GM12864 (cell line): ENCODE results near the gene DYNLL1.

Experiments
- DNase-seq: peaks from one replicate; pipeline ENCODE4 v3.0.0-alpha.2; 2011; ENCODE audit warnings: low read depth
- H3K4me3 ChIP-seq: 2 replicates; pipeline ENCODE4 v1.5.1; 2011; ENCODE audit warnings: mild to moderate bottlenecking, low read depth, low read length, control low read depth
- TF ChIP-seq, protein P1 (sequence below): IDR thresholded peaks from 2 replicates; pipeline ENCODE4 v1.5.1; 2011; ENCODE audit warnings: low read depth, mild to moderate bottlenecking, moderate library complexity, low read length, control low read depth, inconsistent platforms; ENCODE audit errors: missing control alignments

DYNLL1 gene

DNA sequence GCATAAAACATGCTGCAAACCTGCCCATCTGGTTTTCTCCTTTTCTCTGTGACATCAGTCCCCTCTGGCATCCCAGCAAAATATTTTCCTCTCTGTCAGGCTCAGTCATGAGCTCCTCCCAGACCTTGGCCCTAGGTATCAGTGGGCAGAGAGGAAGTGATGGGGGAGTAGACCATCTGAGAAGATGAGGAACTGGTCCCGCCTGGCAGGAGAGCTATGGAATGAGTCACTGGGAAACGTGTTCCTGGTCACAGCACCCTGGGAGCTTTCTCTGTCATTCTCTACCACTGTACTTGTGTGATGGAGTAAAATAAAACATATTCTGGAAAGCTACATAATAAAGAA lies 21.3 kb upstream of the DYNLL1 start:
- TF ChIP-seq, protein P1, sequence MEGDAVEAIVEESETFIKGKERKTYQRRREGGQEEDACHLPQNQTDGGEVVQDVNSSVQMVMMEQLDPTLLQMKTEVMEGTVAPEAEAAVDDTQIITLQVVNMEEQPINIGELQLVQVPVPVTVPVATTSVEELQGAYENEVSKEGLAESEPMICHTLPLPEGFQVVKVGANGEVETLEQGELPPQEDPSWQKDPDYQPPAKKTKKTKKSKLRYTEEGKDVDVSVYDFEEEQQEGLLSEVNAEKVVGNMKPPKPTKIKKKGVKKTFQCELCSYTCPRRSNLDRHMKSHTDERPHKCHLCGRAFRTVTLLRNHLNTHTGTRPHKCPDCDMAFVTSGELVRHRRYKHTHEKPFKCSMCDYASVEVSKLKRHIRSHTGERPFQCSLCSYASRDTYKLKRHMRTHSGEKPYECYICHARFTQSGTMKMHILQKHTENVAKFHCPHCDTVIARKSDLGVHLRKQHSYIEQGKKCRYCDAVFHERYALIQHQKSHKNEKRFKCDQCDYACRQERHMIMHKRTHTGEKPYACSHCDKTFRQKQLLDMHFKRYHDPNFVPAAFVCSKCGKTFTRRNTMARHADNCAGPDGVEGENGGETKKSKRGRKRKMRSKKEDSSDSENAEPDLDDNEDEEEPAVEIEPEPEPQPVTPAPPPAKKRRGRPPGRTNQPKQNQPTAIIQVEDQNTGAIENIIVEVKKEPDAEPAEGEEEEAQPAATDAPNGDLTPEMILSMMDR, result no peak
- no peak for DNase-seq
- no peak overlapping the region for H3K4me3 ChIP-seq

DNA sequence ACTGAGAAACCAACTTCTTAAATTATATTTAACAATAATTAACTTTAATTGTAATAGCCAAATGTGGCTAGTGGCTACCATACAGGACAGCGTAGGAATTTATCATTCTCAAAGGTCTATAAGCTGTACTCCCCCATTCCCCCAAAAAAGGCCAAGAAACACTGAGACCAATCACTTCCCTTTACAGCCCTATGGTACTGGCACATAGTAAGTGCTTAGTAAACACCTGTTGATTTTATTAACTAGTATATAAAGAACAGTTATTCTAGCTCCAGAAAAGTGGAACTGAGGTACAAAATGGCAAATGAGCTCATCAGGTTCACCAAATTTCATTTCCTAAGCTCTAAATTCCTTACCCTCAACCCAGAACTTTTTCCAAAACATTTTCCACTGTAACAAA lies 20.3 kb upstream of the DYNLL1 start:
- DNase-seq, result no peak
- H3K4me3 ChIP-seq, result no peak overlapping the region
- TF ChIP-seq, protein P1, result no peak

DNA sequence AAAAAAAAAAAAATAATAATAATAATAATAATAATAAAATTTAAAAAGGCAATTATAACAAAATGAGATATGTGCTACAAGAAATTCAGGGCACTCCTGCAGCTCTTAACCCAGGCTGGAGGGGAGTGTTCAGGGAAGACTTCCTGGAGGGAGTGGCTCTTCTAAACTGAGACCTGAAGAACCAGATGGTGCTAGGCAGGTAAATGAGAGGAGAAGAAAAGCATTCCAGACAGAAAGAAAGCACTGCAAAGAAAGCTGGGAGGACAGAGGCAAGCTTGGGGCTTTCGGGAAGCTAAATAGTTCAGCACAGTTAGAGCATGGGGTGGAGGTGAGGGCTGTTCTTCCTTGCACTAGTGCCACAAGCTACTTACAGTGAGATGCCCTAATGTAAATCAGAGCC lies 16.5 kb upstream of the DYNLL1 start:
- no peak overlapping the region for H3K4me3 ChIP-seq
- TF ChIP-seq, protein P1, result no peak
- DNase-seq, result no peak

DNA sequence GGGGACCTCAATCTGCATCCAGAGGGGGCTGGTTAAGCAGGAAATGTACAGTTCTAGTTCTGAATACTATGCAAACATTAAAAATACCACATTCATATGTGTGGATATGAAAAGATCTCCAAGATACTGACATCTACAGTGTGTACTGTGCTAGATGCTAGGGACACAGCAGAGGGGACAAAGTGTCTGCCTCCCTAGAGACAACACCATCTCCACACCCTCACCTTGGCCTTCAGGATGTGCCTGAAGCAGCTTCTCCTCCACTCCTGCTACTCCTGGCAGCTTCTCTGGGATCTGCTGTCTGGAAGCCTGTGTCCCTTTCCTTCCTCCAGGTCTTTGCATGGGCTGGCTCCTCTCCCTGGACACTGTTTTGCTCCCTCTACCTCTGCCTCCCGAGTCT lies 15.7 kb upstream of the DYNLL1 start:
- TF ChIP-seq, protein P1, result no peak
- H3K4me3 ChIP-seq, result no peak overlapping the region
- DNase-seq, result no peak

DNA sequence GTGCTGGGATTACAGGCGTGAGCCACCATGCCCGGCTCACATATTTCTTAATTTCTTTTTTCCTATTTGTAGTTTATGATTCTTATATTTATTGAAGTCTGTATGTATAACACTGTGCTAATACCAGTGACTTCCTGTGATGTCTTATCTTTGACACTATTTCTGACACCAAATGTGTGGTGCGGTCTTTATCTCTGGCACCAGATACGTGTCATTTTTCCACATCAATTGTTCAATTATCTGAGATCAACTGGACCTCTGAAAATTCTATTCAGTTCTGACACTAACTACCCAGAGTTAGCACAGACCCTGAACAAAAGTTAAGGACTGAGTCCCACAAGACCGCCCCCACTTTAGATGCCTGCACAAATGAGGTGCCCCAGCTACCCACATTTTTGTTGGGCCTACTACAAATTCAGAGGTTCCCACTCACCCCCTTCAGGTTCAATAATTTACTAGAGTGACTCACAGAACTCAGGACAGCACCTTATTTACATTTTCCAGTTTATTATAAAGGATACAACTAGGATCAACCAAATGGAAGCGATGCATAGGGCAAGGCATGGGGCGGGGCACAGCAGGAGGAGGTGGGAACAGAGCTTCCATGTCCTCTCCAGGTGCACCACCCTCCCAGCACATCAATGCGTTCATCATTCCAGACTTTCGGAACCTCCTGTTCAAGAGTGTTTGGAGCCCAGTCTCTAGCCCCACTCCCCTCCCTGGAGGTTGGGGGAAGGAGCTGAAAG lies 14.7 kb upstream of the DYNLL1 start:
- TF ChIP-seq, protein P1, result no peak
- H3K4me3 ChIP-seq, result no peak overlapping the region
- DNase-seq, result no peak

DNA sequence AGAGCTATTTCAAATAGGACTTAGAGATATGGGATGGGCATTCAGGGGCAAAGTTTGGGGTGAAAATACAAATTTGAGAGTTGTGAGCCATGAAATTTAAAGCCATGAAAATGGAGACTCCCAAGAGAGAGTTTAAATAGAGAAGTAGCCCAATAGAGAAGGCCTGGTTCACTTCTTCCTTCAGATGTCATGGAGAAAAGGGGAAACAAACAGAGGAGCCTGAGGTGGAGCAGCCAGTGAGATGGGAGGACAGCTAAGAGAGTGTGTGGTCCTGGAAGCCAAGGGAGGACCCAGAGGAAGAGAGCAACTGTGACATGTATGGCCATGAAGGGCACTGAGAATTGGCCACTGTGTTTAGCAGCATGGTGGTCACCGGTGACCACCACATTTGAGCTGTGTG lies 12.3 kb upstream of the DYNLL1 start:
- no peak for DNase-seq
- H3K4me3 ChIP-seq, result no peak overlapping the region
- TF ChIP-seq, protein P1, result no peak
